Glomerular visceral epithelial cell (primary cell): Measurements from ENCODE around the gene FOXO3.

Experiments
- DNase-seq: peaks from one replicate; pipeline ENCODE4 v3.0.0-alpha.2; 2016; ENCODE audit errors: extremely low spot score

The FOXO3 gene

DNA sequence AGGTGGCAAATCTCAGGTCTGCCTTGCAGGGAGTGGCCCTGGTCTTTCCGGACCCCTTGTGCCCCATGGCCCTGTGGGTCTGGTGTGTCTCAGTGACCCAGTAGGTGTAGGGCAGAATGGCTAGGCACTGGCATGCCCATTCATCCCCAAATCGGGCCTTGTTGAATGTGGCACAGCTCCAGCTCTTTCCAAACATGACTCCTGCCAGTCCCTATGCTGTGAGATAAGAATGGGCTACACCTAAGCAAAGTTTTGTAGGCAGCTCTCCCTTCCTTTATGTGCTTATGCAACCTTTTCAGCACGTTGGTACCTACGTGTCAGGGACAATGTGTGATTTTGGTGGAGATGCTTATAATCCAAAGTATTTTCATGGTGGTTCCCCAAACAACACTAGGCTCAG lies 33.9 kb downstream of the FOXO3 start:
- DNase-seq, result no peak

DNA sequence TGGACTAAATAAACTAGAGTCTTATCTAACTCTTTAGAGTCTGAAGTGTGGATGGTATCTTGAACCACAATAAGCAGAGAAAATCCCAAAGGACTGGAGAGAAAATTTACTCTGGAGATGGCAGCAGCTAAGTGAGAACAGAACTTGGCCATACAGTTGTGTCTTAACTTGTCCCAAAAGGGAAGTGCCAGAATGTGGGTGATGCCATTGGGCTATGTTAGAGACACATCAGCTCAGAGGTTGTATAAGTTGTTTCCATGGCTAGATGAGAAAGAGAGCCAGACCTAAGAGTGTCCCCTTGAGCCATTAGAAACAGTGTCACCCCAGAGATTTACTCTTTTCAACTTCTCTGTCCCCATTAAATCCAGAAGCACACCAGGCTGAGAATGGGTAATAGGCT lies 36.2 kb downstream of the FOXO3 start:
- DNase-seq, result no peak

DNA sequence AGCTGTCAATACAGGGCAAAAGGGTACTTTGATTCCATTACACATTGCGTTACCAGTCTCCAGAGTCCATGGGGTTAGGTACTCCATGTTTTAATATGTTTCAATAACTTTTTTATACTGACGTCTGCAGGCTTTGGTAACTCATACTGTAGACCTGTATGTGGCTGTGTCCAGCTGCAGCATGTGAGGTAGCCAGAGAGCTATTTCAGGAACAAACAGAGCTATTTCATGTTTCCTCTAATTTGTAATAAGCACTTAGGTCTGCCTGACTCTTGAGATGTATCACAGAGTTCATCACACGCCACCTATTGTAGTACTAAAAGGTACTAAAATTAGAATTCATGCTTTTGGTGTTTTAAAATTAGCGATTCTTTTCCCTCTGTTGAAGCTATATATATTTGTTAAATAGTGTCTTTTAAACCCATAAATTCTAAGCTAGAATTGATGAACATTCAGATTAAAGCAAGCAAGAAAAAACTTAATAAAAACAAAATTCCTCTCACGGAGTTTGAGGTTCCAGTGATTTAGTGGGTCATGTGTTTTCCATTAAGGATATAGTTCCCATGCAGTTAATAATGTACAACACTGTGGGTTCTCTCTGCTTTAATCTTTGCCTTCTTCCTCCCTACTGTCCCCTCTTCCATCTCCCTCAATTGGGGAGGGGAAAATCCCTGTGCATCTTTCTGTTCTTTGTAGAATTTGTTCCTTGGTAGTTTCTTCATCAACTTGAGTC lies 37.0 kb downstream of the FOXO3 start:
- no peak for DNase-seq

DNA sequence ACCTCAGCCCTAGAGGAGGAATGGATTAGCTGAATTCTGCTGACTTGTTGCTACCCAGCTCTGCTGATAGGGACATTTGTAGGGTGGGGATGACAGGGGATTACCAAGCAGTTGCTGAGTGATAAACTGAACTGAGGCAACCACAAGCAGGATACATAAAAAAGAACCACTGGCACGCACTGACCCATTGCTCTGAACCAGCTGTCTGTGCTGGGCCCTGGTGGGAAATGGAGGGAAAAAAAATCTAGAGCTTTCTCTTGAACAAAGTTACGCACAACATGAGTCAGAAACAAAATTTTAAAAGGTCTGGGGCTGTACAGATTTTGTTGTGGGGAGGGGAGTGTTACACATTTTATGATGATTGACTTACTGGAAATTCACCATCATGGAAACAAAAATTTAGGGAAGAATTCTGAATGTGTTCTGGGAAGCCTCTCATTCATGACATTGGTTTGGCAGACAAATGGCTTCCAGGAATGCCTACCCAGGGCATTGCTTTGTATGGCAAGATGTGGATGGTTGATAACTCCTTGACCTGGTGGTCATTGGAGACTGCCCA lies 37.7 kb downstream of the FOXO3 start:
- no peak for DNase-seq

DNA sequence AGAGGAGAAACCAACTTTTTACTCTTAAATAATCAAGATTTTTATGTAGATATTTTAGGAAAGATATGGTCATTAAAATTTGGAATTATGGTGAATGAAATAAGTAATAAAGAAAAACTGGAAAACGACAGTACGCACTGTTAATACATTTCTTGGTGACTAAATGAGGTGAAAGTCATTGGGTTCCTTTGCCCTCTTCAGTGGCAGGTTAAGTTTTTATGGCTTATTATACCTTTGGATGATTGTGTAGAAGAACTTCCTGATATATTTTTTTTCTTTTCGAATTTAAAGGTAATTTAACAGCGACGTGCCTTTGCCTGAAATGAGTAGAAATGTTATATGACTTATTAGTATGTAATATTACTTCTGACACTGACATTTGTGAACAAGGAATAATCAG lies 43.4 kb downstream of the FOXO3 start:
- DNase-seq, result no peak

DNA sequence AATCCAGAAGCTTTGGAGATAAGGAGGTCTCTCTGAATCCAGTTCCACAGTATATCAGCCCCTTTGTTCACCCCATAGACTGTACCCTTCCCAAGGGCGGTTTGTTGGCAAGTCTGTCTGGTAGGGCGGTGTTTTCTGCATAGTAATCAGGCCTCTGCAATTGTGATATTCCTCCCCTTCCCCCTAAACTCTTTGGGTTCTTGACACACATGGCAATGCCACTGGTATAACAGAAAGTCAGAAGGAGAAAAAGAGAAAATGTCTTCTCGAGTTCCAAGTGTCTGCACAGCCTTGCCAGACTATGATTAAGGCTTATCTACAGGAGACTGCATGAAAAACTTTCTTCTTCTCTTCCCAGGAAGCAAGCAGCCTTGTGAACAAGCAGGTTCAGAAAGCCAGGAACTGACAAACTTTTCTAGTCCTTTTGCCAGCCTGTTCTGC lies 45.6 kb downstream of the FOXO3 start:
- DNase-seq, result no peak

DNA sequence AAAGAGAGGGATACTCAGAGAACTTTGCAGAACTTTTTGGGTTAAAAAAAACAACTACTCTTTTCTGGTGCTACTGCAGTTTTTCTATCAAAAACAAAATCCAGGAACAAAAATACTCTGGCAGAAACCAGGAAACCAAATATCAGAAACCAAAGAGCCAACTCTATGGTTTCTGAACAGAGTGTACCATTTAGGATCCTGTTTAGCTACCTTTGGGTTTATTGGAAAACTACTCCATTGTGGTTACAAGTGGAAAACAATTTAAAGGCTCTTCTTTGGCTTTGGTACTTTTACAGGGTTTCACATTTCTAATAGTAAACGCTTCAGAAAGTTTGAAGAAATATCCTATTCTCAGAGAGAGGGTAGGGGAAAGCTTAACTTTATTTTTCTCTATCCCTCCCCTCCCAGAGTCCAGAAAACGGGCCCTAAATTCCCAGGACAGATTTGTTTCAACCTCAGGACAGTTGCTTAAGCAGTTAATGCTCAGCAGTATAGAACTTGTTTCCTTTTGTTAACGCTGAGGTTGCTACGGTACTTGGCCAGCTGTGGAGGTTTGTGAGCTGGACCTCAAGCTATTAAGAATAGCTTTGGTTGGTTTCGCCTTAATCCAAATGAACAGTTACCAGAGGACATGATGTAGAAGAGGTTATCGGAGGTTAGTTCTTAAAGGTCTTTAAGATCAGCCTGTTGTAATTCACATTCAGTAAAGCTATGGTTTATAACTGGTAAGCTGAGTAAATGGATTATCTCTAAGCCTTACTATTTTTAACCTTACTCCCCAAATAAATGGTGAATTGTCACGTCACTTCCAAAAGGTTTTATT lies 47.9 kb downstream of the FOXO3 start:
- peak; percentile 59 for DNase-seq

DNA sequence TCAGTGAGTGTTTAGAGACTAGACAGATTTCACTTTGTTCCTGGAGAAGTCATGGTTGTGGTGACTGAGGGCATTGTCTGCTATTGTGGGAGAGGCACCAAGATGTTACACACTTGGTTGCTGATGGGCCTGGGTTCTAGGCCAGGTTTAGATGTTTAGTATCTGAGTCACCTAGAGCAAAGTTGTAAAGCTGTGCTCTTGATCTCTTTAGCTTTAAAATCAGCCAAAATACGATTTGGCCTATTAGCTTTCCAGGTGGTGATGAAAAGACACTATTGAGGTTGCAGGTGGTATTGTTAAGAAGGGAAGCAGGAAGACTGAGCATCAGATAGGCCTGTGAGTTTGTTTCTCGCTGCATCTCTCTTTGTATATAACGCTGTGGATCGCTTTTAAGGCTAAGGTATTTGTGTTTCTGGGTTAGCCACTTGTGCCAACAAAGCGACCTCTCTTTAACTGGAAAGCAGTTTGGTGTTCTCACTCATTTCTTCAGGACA lies 48.6 kb downstream of the FOXO3 start:
- DNase-seq, result peak; percentile 78

DNA sequence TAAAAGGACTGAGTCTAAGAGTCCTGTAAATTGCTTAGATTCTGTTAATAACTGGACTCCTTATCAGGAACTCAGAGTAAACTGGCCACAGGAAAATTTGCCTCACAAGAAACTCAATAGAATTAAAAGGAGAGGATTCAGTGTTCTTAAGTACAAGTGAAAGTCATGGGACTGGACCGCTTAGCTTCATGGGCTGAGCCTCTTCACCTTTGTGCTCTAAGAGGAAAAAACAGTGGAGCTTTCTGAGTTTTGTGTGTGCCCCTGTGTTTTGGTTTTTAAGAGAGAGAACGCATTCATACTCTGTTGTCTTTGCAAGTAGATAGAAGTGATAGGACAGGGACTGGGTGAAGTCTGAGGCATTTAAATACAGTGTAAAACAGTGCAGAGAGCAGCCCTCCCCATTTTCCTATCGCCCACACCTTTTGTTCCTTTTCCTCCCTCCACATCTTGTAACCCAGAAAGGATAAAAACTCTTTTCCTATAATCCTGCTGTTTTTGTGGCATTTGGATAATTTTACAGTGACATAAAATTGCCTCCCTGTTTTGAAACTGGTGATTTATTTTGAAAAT lies 49.6 kb downstream of the FOXO3 start:
- DNase-seq, result no peak

DNA sequence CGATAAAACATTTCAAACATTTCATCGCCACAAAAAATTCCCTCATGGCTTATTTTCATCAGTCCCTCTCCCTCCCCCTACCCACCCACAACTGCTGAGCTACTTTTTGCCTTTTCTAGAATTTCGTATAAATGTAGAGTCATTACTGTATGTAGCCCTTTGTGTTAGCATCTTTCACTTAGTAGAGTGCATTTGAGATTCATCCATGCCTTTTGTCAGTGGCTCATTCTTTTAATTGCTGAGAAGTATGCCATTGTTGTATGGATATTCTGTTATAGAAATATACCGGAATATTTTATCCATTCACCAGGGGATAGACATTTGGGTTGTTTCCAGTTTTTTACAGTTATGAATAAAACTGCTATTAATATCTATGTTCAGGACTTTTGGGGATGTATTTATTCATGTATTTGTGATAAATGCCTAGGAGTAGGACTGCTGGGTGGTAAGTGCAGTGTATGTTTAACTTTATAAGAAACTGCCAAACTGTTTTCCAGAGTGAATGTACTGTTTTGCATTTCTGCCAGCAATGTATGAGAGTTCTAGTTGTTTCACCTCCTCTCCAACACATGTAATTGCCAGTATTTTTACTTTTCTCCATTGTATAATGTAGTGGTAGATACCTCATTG lies 50.4 kb downstream of the FOXO3 start:
- no peak for DNase-seq

DNA sequence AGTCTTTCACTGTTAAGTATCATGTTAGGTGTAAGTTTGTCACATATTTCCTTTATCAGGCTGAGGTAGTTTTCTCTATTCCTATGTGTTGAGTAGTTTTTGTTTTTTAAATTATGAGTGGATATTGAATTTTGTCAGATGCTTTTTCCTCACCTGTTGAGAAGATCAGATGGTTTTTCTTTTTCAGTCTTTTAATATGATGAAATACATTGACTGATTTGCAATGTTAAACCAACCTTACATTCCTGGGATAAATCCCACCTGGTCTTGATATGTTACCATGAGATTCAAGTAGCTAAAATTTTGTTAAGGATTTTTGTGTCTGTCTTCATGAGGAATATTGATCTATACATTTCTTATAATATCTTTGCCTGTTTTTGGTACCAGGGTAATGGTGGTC lies 52.1 kb downstream of the FOXO3 start:
- no peak for DNase-seq

DNA sequence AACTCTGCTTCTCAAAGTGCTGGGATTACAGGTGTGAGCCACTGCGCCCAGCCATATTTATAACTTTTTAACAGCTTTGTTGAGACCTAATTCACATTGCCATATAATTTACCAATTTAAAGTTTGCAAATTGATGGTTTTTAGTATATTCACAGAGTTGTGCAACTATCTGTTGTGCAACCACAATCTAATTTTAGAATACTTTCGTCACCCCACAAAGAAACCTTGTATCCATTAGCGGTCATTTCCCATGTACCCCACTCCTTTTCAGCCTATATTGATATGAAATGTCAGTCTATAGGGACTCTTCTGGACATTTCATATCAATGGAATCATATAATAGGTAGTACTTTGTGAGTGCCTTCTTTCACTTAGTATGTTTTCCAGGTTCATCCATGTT lies 55.8 kb downstream of the FOXO3 start:
- no peak for DNase-seq

DNA sequence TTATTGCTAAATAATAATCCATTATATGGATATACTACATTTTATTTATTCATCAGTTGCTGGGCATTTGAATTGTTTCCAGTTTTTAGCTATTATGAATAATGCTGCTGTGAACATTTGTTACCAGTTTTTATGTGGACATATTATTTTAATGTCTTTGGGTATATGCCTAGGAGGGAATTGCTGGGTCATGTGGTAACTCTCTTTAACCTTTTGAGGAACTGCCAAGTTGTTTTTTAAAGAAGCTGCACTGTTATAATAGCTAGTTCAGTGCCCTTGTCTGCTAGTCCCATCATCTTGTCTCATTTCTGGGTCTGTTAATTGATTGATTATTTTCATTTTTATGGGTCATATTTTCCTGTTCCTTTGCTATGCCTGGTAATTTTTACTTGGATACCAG lies 56.3 kb downstream of the FOXO3 start:
- DNase-seq, result no peak

DNA sequence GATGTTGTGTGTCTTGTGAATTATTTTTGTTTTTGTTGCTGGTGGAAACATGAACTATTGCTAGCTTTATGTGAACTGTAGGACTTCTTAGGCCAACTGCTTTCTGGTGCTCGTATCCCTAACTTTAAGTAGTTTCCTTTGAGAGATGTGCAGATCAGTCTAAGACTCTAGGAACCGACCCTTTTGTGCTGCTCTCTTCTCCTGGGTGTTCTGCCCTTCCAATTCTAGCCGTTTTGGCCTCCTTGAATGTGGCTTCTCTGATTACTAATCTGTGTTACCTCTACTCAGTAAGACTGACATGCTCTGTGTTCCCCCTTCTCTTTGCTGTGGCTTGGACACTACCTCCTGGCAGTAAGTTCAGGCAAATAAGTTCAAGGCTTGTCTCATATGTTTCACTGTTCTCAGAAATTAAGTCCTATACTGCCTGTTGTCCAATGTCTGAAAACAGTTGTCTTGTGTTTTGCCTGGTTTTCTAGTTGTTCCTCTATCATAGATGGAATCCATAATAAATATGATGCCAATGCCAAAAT lies 58.0 kb downstream of the FOXO3 start:
- no peak for DNase-seq

DNA sequence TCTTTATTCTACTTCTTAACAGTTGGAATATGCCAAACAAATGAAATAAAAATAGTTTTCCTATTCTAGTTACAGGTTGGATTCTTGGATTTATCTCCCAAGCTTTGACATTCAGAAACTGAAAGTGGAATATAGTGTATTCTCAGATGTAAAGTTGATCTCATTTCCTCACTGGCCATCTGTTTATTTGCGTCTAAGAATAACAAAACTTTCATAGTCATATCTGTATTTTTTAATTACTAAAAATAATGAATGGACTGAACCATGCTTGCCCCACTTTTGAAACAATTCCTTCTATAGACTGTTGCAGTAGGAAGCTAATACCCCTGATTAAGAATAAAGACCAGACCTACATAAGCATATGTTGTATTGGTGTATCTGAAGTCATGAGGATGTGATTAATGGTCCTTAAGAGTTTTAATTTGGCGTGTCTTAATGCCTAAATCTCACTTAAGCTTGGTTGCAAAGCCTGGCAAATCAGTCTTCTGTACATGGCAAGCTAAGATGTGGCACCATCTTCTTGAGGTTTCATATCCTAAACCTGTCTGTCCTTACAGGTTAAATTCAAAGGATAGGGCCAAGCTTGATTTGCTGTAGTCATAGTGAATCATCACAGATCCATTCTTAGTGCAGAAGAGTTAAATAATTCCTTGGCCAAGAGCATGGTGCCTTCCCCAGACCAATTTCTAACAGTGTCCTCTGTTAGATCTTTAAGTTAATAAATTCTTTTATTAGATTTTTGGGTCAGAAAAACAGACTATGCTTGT lies 58.9 kb downstream of the FOXO3 start:
- DNase-seq, result no peak

DNA sequence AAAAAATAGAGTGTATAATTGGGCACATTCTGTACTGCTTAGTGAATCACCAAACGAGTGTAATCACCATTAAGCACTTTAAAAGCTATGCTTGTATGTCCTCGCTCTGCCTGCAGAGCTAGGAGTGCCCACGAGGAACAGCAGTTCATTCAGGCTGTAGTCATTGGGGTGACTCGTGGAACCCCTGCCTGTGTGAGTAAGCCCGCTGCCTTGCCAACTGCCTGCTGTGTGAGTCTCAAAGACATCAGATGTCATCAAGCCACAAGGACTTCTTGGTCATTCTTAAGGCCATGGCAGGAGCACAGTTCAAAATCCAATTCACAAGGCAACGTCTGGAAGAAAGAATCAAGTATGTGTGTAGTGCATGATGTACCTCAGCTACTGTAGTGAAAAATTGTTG lies 60.4 kb downstream of the FOXO3 start:
- peak; percentile 62 for DNase-seq

DNA sequence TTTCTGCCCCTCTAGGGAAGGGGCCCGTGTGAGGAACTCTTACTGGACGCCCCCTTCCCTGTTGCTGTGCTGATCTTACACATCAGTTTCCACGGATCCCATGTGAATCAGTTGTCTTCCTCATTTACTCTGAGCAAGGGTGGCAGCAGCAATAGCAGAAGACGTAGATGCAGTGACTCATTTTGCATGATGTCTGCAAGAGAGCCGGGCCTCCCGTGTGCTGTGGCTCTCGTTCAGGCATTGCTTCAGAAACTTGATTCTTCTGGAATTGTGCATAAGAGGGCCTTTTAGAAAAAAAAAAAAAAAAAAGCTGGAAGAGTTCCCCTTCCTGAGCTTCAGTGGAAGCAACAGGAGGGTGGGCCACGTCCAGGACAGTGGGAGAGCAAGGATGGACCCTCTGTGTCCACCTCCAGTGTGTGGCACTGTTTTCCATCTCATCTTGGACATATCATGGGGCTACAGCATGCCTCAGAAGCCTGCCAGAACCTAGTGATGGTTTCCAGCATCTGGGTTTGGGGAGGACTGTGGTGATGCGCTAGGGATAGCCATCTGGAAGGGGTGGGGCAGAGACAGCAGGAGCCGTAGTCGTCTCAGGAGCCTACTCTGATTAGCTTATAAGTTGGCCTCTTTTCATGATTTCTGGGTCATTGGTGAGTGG lies 62.1 kb downstream of the FOXO3 start:
- DNase-seq, result peak; percentile 74

DNA sequence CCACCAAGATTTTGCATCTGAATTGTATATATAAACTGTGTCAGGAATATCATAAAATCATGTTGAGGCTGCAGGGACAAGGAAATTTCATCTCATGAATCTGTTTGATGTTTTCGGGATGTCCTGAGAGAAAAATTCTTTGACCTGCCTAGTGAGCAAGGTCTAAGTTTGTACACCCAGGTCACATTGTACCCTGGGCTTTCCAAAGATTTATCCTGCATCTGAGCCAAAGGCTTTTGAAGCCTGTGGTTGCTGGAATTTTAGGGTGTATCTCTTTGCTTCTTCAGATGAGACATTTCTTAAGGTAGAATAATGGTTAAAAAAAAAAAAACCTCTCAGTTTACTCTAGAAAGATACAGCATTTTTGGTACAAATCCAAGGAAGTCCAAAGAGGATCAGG lies 63.3 kb downstream of the FOXO3 start:
- no peak for DNase-seq

DNA sequence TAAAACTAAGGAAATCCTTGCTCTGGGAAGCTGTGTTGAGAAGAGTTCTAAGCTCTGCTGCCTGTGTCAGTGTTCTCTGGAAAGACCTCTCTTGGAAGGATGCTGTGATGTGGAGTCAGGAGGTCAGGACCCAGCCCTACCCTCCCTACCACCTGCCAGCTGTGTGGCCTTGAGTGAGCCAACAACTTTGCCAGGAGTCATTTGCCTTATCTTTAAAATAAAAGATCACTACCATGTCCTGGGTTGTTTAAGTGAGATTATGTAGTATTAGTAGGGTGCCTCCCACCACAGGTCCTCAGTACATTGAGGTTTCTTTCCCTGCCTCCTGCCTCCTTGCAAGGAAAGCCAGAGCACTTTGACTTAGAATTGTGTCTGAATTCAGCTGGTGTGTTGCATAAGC lies 64.9 kb downstream of the FOXO3 start:
- no peak for DNase-seq

DNA sequence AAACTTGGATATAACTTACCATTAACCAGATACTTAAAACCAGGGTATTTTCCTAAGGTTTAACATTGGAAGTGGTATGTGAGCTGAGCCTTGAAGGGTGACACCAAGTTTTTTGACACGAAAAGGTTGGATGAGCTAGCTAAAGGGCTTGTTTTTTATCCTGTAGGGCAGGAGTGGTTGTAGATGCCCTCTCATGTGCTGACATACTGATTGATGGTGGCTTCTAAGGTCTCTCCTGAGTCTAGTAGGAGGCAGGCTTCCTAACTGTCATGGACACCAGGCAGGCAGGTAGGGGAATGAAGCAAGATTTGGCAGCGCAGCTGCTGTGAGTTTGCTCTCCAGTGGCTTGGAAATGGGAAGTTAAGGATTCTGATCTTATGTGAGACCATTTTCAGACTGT lies 66.1 kb downstream of the FOXO3 start:
- DNase-seq, result no peak
